ENCODE measurements around the gene HOXD13.

DNA sequence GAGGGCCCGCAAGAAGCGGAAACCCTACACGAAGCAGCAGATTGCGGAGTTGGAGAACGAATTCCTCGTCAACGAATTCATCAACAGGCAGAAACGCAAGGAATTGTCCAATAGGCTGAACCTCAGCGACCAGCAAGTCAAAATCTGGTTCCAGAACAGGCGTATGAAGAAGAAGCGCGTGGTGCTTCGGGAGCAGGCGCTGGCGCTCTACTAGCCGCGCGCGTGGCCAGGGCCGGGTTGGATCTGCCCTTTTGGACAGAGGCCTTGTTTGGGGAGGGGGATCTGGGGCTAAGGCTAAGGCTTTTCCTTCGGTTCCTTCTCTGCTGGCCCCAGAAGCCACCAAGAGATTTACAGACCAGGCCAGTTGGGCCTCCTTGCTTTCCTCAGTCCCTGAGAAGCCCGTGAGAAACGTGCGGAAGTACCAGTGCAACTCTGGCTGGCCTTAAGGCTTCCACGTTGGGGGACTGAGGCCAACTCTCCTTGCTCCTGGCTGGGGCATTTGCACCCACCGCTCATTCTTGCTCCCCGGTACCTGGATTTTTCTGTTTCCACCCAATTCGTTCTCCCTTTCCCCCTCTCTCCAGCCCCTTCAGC lies 8.1 kb downstream of the HOXD13 start:
- no peak for TF ChIP-seq POLR2A (IDR thresholded peaks at IDR 0.05; ENCODE audit: low read length)
- TF ChIP-seq, protein P1, sequence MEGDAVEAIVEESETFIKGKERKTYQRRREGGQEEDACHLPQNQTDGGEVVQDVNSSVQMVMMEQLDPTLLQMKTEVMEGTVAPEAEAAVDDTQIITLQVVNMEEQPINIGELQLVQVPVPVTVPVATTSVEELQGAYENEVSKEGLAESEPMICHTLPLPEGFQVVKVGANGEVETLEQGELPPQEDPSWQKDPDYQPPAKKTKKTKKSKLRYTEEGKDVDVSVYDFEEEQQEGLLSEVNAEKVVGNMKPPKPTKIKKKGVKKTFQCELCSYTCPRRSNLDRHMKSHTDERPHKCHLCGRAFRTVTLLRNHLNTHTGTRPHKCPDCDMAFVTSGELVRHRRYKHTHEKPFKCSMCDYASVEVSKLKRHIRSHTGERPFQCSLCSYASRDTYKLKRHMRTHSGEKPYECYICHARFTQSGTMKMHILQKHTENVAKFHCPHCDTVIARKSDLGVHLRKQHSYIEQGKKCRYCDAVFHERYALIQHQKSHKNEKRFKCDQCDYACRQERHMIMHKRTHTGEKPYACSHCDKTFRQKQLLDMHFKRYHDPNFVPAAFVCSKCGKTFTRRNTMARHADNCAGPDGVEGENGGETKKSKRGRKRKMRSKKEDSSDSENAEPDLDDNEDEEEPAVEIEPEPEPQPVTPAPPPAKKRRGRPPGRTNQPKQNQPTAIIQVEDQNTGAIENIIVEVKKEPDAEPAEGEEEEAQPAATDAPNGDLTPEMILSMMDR (IDR thresholded peaks at IDR 0.05), result no peak
- TF ChIP-seq REST (IDR thresholded peaks at IDR 0.05), result no peak
- TF ChIP-seq SREBF2 (IDR thresholded peaks at IDR 0.05), result no peak
- TF ChIP-seq USF2 (IDR thresholded peaks at IDR 0.05), result no peak

All from A549 (cell line).